ENCODE measurements around the gene MXRA7.
"Not testable (repeated sequence)": the region's sequence is repeated elsewhere in the genome, so short reads cannot be mapped to it uniquely, and the experiment has no call there.

MXRA7 gene

DNA sequence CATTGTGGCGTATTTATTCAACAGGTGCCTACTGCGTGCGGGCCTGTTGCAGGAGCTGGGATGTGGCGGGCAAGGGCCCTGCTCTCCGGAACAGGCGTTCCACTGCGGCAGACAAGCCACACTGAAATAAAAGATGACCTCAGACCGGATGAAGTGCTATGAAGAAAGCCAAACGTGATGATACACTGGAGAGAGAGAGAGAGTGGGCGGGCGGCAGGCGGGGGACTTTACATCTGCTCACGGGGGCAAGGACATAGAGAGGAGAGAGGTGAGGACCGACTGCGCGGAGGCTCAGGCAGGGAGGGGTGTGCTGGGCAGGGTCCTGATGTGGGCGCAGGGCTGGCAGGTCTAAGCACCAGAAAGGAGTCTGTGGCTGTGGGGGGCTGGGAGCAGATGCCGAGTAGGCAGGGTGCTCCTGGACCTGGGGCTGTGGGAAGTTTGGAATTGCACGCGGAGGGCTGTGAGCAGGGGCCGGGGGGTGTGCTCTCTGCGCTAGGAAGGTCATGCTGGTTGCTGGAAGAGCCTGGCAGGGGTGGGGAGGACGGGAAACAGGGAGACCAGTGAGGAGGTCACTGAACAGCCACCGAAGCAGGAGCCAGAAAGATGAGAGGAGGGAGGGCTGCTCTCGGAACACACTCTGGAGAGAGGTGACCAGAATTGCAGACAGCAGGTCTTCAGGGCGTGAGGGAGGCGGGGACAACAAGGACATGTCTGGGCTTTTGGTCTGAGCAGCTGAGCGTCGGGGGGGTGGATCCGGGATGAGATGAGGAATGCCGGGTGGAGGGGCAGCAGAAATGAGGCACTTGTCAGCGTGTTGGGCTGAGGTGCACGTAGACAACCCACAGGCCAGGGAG, 9.9 kb downstream of the MXRA7 start (continued):
- TF ChIP-seq, protein P1, sequence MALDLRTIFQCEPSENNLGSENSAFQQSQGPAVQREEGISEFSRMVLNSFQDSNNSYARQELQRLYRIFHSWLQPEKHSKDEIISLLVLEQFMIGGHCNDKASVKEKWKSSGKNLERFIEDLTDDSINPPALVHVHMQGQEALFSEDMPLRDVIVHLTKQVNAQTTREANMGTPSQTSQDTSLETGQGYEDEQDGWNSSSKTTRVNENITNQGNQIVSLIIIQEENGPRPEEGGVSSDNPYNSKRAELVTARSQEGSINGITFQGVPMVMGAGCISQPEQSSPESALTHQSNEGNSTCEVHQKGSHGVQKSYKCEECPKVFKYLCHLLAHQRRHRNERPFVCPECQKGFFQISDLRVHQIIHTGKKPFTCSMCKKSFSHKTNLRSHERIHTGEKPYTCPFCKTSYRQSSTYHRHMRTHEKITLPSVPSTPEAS (tag by site-specific recombination; IDR thresholded peaks at IDR 0.05), result 0 out of 2 replicates have a peak, but pooled peaks have one; percentile 9
- TF ChIP-seq ZFP69B (tag by site-specific recombination; IDR thresholded peaks at IDR 0.05), result peak; percentile 75; the same call in 1 of the 2 replicates
- TF ChIP-seq ZNF239 (tag by site-specific recombination; IDR thresholded peaks at IDR 0.05), result no peak
- TF ChIP-seq ZNF266 (tag by site-specific recombination; IDR thresholded peaks at IDR 0.05; ENCODE audit: low read depth), result no peak
- TF ChIP-seq ZNF701 (tag by site-specific recombination; IDR thresholded peaks at IDR 0.05), result no peak
- no peak for TF ChIP-seq ZNF501 (tag by site-specific recombination; IDR thresholded peaks at IDR 0.05)
- TF ChIP-seq, protein P2, sequence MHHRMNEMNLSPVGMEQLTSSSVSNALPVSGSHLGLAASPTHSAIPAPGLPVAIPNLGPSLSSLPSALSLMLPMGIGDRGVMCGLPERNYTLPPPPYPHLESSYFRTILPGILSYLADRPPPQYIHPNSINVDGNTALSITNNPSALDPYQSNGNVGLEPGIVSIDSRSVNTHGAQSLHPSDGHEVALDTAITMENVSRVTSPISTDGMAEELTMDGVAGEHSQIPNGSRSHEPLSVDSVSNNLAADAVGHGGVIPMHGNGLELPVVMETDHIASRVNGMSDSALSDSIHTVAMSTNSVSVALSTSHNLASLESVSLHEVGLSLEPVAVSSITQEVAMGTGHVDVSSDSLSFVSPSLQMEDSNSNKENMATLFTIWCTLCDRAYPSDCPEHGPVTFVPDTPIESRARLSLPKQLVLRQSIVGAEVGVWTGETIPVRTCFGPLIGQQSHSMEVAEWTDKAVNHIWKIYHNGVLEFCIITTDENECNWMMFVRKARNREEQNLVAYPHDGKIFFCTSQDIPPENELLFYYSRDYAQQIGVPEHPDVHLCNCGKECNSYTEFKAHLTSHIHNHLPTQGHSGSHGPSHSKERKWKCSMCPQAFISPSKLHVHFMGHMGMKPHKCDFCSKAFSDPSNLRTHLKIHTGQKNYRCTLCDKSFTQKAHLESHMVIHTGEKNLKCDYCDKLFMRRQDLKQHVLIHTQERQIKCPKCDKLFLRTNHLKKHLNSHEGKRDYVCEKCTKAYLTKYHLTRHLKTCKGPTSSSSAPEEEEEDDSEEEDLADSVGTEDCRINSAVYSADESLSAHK (tag by site-specific recombination; IDR thresholded peaks at IDR 0.05), result no peak
- TF ChIP-seq ZNF24 (tag by site-specific recombination; IDR thresholded peaks at IDR 0.05), result peak; percentile 93

DNA sequence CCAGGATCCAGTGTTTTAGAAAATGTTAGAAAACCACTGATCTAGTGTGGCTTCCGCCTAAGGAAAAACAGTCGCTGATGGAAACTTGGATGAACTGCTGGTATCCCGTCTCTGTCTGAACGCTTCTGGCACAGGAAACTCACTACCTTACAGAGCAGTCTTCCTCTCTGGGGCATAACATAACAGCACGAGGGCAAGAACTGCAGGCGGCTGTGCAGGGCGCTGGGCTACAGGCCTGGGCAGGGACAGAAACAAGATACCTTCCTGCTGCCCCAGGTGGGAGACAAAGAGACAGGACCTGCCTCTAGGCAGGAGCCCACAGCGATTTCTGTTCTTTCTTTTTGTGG, 10.5 kb downstream of the MXRA7 start:
- Histone ChIP-seq H3K36me3 (ENCODE audit: control insufficient read depth in 2 of 2, insufficient read depth in 1 of 2, low read length in 2 of 2) (peaks cover 4 to 6% of the 10 kb centered on the region in 2 experiments; a peak in 2 of 3 replicates), H3K4me1 (ENCODE audit: control insufficient read depth, insufficient read depth, low read length) (peaks cover 40% of the 10 kb centered on the region), H3K27ac (ENCODE audit: extremely low read depth, low read depth, low read length) (peak overlapping the region; percentile 56), H3K9me3 (ENCODE audit: control insufficient read depth, insufficient read depth, low read depth, low read length) (no peaks in the 10 kb centered on the region), H3K4me3 (ENCODE audit: low read depth, low read length) (no peak overlapping the region; the same call in 1 of the 2 replicates)
- 0 out of 2 replicates have a peak, but pooled peaks have one; percentile 89 for TF ChIP-seq HOXC10 (CRISPR knock-in tag; IDR thresholded peaks at IDR 0.05)
- TF ChIP-seq TRIM28 (IDR thresholded peaks at IDR 0.05; ENCODE audit: borderline replicate concordance, low read length), result peak; percentile 9; the same call in 1 of the 2 replicates
- no peak for TF ChIP-seq ZNF202 (tag by site-specific recombination; IDR thresholded peaks at IDR 0.05; ENCODE audit: borderline replicate concordance)
- CTCF ChIA-PET, result interaction anchor here (0.6 to 5.1 kb wide), 3 partner anchors 14 to 827 kb away, joined by 3 to 38 read pairs (median 4); no protein-coding TSS in a partner anchor
- POLR2A ChIA-PET, result interaction anchor here (1.1 to 1.8 kb wide), 5 partner anchors 17 to 116 kb away, joined by 3 to 7 read pairs (median 4); partner anchors contain the start of gene MFSD11

DNA sequence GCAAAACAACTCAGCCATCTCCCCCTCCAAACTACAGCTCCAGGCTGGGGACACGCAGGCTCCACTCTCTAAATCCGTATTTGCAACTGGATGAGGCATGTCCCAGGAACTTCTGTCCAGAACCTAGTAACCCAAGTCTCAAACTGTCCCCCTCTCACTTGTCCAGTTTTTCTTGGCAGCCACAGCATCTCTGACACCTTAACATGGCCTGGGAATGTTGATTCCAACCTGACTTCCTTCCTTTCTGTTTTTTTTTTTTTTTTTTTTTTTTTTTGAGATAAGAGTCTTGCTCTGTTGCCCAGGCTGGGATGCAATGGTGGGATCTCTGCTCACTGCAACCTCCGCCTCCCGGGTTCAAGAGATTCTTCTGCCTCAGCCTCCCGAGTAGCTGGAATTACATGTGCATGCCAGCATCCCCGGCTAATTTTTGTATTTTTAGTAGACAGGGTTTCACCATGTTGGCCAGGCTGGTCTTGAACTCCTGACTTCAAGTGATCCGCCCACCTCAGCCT, 12.2 kb downstream of the MXRA7 start:
- ChIA-PET POLR2A (interaction anchor here (0.7 to 2.5 kb wide), 11 partner anchors 10 to 141 kb away, joined by 3 to 17 read pairs (median 7); partner anchors contain the start of gene MXRA7), CTCF (interaction anchor here (0.6 to 2.2 kb wide), 9 partner anchors 10 to 252 kb away, joined by 3 to 14 read pairs (median 6); no protein-coding TSS in a partner anchor)
- H3K9me3 ChIP-seq (ENCODE audit: control insufficient read depth, insufficient read depth, low read depth, low read length); H3K36me3 ChIP-seq (ENCODE audit: control insufficient read depth in 2 of 2, insufficient read depth in 1 of 2, low read length in 2 of 2); H3K4me3 ChIP-seq (ENCODE audit: low read depth, low read length): not testable (repeated sequence)
- H3K27ac ChIP-seq (ENCODE audit: extremely low read depth, low read depth, low read length), result peak overlapping the region; percentile 79; the same call in 1 of the 2 replicates
- TF ChIP-seq, protein P3, sequence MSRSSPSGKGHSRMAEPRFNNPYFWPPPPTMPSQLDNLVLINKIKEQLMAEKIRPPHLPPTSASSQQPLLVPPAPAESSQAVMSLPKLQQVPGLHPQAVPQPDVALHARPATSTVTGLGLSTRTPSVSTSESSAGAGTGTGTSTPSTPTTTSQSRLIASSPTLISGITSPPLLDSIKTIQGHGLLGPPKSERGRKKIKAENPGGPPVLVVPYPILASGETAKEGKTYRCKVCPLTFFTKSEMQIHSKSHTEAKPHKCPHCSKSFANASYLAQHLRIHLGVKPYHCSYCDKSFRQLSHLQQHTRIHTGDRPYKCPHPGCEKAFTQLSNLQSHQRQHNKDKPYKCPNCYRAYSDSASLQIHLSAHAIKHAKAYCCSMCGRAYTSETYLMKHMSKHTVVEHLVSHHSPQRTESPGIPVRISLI (tag by site-specific recombination; IDR thresholded peaks at IDR 0.05), result peak; percentile 70; the same call in 1 of the 2 replicates
- TF ChIP-seq KLF1 (tag by site-specific recombination; IDR thresholded peaks at IDR 0.05), result peak; percentile 44; the same call in 1 of the 2 replicates
- TF ChIP-seq ZNF121 (tag by site-specific recombination; IDR thresholded peaks at IDR 0.05), result peak; percentile 93
- peak; percentile 36; the same call in 1 of the 2 replicates for TF ChIP-seq ZFHX2 (tag by site-specific recombination; conservative IDR thresholded peaks at IDR 0.05)
- peaks cover 40% of the 10 kb centered on the region for H3K4me1 ChIP-seq (ENCODE audit: control insufficient read depth, insufficient read depth, low read length)

Data from HEK293 (cell line).